ENCODE results near the gene HSD3B7. TPM values are rescaled to one million over a fixed set of nuclear protein-coding genes. Genes with fewer than 3 reads are reported as not detected.
"Not testable (repeated sequence)": the region's sequence is repeated elsewhere in the genome, so short reads cannot be mapped to it uniquely, and the experiment has no call there.

The HSD3B7 gene
- total RNA-seq (10 to 100 TPM; 14.6 to 16.1 (median 15.5) TPM), polyA plus RNA-seq (10 to 100 TPM in 2 of 3 donors, 1 to 10 TPM in 1; 9.0 to 36.1 (median 13.6) TPM)

DNA sequence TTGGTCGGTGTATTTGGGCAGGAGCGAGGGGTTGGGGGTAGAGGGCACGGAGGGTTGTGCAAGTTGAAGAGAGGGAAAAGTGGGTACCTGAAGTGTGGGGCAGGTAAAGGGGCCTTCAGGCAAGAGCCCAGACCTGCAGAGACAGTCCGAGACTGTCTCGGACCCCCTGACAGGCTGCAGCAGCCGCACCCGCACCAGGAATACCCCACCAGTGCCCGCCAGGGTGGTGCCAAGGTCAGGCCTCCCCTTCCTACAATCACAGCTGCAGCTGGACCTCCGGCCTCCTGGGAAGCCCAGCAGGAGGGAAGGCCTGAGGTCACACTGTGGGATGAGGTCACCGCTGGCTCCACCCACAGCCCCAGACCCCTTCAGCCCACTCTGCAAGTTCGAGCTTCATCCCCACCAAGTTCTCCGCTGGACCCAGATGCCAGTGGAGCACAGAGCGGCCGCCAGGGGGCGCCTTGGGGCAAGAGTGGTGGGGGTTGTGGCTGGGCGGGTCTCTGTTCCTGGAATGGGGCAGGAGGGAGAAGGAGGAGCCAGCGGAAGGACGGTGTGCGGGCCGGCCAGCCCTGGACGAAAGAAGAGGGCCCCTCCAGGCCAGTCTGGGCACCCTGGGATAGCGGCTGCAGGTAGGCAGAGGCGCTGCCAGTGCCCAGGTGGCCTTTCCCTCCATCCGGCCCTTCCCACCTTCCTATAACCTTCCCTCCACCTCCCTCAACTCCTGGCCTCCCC is at the start of gene HSD3B7:
HSD3B7 (plus strand) TSS at position 539 of the 732 bp plus-strand sequence. CDS start 452 bp downstream, outside the sequence.
- 23 to 36% methylated on average over 24 of the region's 24 CpGs for WGBS, 2 donors
- H3K27ac ChIP-seq = peak within 1 kb of the TSS; percentile 69 to 78 (median 72)
- peaks cover 0 to 14% (median 12%) of the 10 kb centered on the region in 4 donors for H3K4me1 ChIP-seq
- H3K4me3 ChIP-seq = peak within 1 kb of the TSS; percentile 30 to 53 (median 50)
- H3K27me3 ChIP-seq = no peaks in the 10 kb centered on the region
- peak; percentile 96 for DNase-seq
- H3K36me3 ChIP-seq = peaks cover 8 to 54% (median 32%) of the 10 kb centered on the region in 4 donors
- TF ChIP-seq, protein P1, sequence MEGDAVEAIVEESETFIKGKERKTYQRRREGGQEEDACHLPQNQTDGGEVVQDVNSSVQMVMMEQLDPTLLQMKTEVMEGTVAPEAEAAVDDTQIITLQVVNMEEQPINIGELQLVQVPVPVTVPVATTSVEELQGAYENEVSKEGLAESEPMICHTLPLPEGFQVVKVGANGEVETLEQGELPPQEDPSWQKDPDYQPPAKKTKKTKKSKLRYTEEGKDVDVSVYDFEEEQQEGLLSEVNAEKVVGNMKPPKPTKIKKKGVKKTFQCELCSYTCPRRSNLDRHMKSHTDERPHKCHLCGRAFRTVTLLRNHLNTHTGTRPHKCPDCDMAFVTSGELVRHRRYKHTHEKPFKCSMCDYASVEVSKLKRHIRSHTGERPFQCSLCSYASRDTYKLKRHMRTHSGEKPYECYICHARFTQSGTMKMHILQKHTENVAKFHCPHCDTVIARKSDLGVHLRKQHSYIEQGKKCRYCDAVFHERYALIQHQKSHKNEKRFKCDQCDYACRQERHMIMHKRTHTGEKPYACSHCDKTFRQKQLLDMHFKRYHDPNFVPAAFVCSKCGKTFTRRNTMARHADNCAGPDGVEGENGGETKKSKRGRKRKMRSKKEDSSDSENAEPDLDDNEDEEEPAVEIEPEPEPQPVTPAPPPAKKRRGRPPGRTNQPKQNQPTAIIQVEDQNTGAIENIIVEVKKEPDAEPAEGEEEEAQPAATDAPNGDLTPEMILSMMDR (IDR thresholded peaks at IDR 0.05) = peak; percentile 93 to 99 (median 96)
- TF ChIP-seq EP300 (IDR thresholded peaks at IDR 0.05) (no peak), POLR2AphosphoS5 (IDR thresholded peaks at IDR 0.05) (peak in 2 of 4 donors; percentile 45 to 65), POLR2A (IDR thresholded peaks at IDR 0.05) (no peak)
- intact Hi-C loops (cut with DNase I) = loop anchor here (1.0 to 2.0 kb wide), 3 partner anchors 57 to 884 kb away; no protein-coding TSS in a partner anchor
- no peaks in the 10 kb centered on the region for H3K9me3 ChIP-seq

DNA sequence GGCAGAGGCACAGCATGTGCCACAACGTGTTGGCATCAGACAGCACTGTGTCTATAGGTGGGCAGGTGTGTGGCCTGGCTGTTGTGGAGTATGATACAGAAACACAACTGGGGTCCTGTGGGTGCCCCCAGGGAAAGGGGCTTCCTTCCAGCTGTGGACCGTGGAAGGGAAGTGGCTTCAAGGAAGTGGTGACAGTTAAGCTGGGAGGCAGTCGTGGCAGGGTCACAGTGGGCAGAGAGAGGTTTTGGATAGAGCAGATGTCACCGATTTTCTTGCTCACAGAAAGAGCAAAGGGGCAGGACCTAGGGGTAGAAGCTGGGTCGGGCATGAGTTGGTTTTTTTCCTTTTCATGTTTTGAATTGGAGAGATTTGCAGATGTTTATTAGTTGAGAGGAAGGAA is 47.3 kb upstream of the HSD3B7 start:
- intact Hi-C loops (cut with DNase I) = no loop called here
- Histone ChIP-seq H3K36me3 (peaks cover 0 to 51% (median 0%) of the 10 kb centered on the region in 4 donors), H3K9me3 (no peaks in the 10 kb centered on the region), H3K4me3 (no peak overlapping the region), H3K27ac (peak overlapping the region; percentile 47 to 56 (median 52)), H3K27me3 (no peaks in the 10 kb centered on the region), H3K4me1 (peaks cover 0 to 22% (median 10%) of the 10 kb centered on the region in 4 donors)
- no peak for DNase-seq
- TF ChIP-seq, protein P1 (IDR thresholded peaks at IDR 0.05) = no peak
- no peak for TF ChIP-seq POLR2A (IDR thresholded peaks at IDR 0.05)
- TF ChIP-seq EP300 (IDR thresholded peaks at IDR 0.05) = no peak
- no peak for TF ChIP-seq POLR2AphosphoS5 (IDR thresholded peaks at IDR 0.05)
- 40 to 68% methylated on average over 5 of the region's 5 CpGs for WGBS, 2 donors

DNA sequence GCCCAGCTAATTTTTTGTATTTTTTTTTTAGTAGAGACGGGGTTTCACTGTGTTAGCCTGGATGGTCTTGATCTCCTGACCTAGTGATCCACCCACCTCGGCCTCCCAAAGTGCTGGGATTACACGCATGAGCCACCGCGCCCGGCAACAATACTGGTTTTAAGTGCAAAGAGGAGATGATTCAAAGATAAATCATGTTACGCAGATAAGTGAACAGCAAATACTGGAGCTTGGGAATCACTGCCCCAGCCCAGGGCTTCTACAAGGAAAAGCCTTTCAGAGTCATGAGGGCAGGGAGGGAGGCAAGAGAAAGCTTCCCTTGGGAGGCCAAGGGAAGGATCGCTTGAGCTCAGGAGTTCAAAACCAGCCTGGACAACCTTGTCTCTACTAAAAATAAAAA is 45.4 kb upstream of the HSD3B7 start:
- Histone ChIP-seq H3K4me1 (peaks cover 0 to 22% (median 10%) of the 10 kb centered on the region in 4 donors), H3K36me3 (peaks cover 0 to 53% (median 2%) of the 10 kb centered on the region in 4 donors)
- intact Hi-C loops (cut with DNase I); H3K4me3 ChIP-seq; H3K27me3 ChIP-seq; H3K27ac ChIP-seq; DNase-seq; H3K9me3 ChIP-seq: not testable (repeated sequence)
- whole genome bisulfite sequencing, 2 donors = 96% methylated on average over 8 of the region's 8 CpGs

DNA sequence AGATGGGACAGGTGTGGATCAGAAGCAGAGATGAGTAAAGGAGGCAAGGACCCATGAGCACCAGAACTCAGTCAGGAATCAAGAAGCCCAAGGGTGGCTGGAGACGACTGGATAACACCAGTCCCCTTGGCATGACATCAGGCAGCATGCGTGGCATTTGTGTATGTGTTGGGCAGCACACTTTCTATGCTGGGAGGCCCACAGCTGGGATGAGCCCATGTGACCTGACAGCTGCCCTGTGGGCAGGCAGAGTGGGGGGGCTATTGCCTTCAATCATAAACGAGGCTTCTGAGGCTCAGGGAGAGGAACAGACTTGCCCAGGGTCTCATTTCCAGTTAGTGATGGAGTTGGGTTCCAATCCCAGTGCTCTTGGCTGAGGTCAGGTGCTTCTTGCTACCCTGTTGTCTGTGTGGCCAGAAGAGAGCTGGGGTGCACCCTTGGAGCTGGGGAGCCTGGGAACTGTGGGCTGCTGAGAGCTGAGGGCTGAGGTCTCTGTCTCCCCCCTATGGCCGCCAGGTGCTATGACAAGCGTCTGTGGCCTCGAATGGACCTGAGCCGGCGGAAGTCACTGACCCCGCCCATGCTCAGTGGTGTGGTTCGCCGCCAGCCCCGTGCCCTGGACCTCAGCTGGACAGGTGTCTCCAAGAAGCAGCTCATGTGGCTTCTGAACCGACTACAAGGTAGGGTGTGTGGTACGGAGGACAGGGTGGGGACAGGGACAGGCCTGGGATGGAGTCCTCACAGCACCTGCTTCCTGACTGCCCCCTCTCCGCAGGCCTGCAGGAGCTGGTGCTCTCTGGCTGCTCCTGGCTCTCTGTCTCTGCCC is 43.2 kb upstream of the HSD3B7 start:
- no peaks in the 10 kb centered on the region for H3K9me3 ChIP-seq
- DNase-seq = peak; percentile 88
- intact Hi-C loops (cut with DNase I) = no loop called here
- H3K27ac ChIP-seq = peak overlapping the region in 2 of 4 donors; percentile 12 to 46
- peaks cover 0 to 22% (median 10%) of the 10 kb centered on the region in 4 donors for H3K4me1 ChIP-seq
- no peak overlapping the region for H3K4me3 ChIP-seq
- no peaks in the 10 kb centered on the region for H3K27me3 ChIP-seq
- TF ChIP-seq EP300 (IDR thresholded peaks at IDR 0.05) = no peak
- TF ChIP-seq, protein P1 (IDR thresholded peaks at IDR 0.05) = peak; percentile 49 to 91 (median 72)
- peaks cover 0 to 53% (median 8%) of the 10 kb centered on the region in 4 donors for H3K36me3 ChIP-seq
- 19 to 22% methylated on average over 15 of the region's 15 CpGs for WGBS, 2 donors

DNA sequence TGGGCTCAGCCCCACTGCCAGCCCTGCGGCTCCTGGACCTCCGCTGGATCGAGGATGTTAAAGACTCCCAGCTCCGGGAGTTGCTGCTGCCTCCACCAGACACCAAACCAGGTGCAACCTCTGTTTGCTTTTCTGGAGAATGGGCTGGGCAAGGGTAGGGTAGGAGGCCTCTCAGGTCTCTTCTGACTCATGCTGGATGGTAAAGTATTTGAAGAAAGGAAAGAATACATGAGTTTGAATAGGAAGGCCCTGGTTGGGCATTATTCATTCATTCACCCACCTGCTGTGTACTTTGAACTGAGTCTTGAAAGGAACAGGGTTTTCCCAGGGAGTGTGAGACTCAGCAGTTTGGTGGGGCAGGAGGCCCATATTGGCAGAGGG is 42.6 kb upstream of the HSD3B7 start:
- no peaks in the 10 kb centered on the region for H3K27me3 ChIP-seq
- no peaks in the 10 kb centered on the region for H3K9me3 ChIP-seq
- H3K27ac ChIP-seq = peak overlapping the region in 2 of 4 donors; percentile 12 to 46
- intact Hi-C loops (cut with DNase I) = no loop called here
- 35 to 76% methylated on average over 4 of the region's 4 CpGs for WGBS, 2 donors
- peaks cover 0 to 21% (median 9%) of the 10 kb centered on the region in 4 donors for H3K4me1 ChIP-seq
- no peak overlapping the region for H3K4me3 ChIP-seq
- TF ChIP-seq EP300 (IDR thresholded peaks at IDR 0.05) (no peak), POLR2AphosphoS5 (IDR thresholded peaks at IDR 0.05) (no peak), POLR2A (IDR thresholded peaks at IDR 0.05) (no peak)
- TF ChIP-seq, protein P1 (IDR thresholded peaks at IDR 0.05) = no peak
- no peak for DNase-seq
- peaks cover 0 to 47% (median 8%) of the 10 kb centered on the region in 4 donors for H3K36me3 ChIP-seq
